H1 (cell line): ENCODE measurements around the gene USH1C. TPM values are rescaled to one million over a fixed set of nuclear protein-coding genes. Genes with fewer than 3 reads are reported as not detected.

Experiments
- SUZ12 ChIP-seq: fragments of 200-600 bp; sonication (generic); IDR thresholded peaks from 2 replicates; pipeline ENCODE4 v1.6.1; 2012; ENCODE audit warnings: mild to moderate bottlenecking, inconsistent platforms, low read length, moderate library complexity, mixed read lengths
- polyA plus RNA-seq, 7 experiments: library from polyadenylated mRNA; depleted of rRNA in 3 of 7; stranded (reverse) in 5 of 7; unstranded in 2 of 7; fragments of >200 nt in 5 of 7; fragments of 200-250 nt in 2 of 7; gene quantifications; 1 replicate in 5 of 7; 2 replicates in 1 of 7; 4 replicates in 1 of 7; pipeline versions ENCODE4 v1.2.1 to v1.2.3, GENCODE V29; 2011 to 2013; ENCODE audit warnings: missing spikeins in 2 of 7, mixed read lengths in 2 of 7
- total RNA-seq: library from RNA; stranded (reverse); fragmentation: NEBNext Ultra II Directional; extraction: Animal tissue kit (Norgen Biotek cat#: 25700); gene quantifications from 2 replicates; pipeline ENCODE4 v1.2.1, GENCODE V29; 2021

Gene USH1C
- total and polyA plus RNA-seq, 2 of the 8 experiments (the other 6 are each of a cell fraction or from before 2014, with no cell fraction given), result 1.3 to 1.6 TPM

GRCh38 chr11:17526326-17526725 lies 17.9 kb downstream of the USH1C start (continued):
- TF ChIP-seq SUZ12, result no peak
